HT-29 (cell line): ENCODE results near the gene RPP25. TPM values are rescaled to one million over a fixed set of nuclear protein-coding genes. Genes with fewer than 3 reads are reported as not detected.

Experiments
- DNase-seq: peaks from one replicate; pipeline ENCODE4 v3.0.0-alpha.2; 2015; ENCODE audit warnings: low spot score
- total RNA-seq: library from RNA; depleted of rRNA; stranded (reverse); fragments of >200 nt; shearing (Covaris generic); gene quantifications from 2 replicates; pipeline ENCODE4 v1.2.3, GENCODE V29; 2014; rRNA removed

Gene RPP25
- total RNA-seq, result 60.1 and 68.1 TPM in 2 replicates

DNA sequence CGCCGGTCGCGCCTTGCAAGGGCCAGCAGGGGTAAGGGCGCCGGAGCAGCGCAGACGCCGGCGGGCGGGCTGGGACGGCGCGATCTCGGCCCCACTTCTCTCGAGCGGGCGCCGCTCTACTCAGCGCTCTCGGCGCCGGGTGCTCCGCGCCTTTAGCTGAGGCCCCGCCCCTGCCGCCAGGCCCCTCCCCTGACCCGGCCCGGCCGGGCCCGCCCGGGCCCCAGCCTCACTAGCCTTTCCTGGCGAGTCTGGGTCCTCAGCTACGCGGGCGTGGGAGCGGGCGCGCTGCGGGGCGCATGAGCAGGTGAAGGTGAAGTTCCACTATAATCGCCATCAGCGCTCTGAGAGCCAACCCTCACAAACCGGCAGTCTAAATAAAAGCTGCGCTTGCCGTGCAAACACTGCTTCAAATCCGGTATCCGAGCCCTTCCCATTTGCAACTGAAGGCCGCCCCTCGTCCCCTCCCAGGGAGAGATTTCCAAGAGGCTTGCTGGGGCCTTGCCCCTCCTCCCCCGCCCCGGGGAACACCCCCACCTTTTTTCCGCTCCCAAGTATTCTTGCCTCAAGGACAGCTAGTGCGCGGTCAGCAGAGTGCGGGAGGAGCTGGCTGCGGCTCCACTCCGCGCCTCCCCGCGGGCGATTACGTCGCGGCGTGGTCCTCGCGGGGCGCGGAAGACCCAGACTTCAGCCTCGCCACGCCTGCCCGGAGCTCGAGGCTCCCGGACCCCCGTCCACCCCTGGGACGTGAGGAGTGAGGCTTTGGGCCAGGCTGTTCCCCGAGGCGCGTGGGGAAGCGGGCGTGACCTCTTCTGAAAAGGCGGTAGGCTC is at the start of gene RPP25:
TSS of gene RPP25 (minus strand) at position 125 of the 828 bp plus-strand sequence. CDS start 189 bp downstream, outside the sequence.
- DNase-seq, result peak; percentile 90

DNA sequence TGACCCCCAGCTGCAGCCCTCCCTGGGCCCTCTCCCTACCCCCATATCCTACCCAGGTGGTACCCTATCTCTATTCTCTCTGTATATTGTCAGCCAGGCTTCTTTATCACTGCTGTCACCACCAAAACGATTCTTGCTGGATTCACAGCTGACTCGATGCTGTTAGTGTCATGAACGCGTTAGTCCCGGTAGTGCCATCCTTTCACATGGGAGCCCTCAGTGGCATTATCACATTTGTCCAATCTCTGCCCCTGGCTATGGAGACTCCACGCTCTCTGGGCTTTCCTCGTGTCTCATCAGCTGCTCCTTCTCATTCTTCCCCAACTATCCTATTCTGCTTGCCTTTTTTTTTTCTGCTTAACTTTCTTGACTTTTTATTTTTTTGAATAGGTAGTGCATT is 45.8 kb upstream of the RPP25 start:
- no peak for DNase-seq

GRCh38 chr15:75001310-75001709 is 44.7 kb upstream of the RPP25 start:
- no peak for DNase-seq

DNA sequence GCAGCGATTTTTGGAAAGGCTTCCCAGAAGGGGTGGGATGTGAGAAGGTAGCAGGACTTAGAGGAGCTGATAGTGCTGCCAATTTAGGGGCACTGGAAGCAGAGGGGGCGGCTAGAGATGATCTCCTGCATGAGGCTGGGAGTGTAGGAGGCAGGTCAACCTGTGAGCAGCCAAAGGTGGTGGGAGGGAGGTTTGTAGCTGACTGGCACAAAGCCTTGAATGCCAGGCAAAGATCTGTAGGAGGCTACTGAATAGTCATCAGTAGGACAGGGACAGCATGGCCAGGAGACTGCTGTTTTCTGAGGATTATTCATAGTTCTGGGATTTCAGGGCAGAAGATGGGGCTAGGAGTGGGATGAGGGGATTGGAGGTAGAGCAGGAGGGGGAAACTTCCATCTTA is 41.0 kb upstream of the RPP25 start:
- DNase-seq, result no peak

GRCh38 chr15:74997141-74997540 is 40.6 kb upstream of the RPP25 start:
- DNase-seq, result no peak

DNA sequence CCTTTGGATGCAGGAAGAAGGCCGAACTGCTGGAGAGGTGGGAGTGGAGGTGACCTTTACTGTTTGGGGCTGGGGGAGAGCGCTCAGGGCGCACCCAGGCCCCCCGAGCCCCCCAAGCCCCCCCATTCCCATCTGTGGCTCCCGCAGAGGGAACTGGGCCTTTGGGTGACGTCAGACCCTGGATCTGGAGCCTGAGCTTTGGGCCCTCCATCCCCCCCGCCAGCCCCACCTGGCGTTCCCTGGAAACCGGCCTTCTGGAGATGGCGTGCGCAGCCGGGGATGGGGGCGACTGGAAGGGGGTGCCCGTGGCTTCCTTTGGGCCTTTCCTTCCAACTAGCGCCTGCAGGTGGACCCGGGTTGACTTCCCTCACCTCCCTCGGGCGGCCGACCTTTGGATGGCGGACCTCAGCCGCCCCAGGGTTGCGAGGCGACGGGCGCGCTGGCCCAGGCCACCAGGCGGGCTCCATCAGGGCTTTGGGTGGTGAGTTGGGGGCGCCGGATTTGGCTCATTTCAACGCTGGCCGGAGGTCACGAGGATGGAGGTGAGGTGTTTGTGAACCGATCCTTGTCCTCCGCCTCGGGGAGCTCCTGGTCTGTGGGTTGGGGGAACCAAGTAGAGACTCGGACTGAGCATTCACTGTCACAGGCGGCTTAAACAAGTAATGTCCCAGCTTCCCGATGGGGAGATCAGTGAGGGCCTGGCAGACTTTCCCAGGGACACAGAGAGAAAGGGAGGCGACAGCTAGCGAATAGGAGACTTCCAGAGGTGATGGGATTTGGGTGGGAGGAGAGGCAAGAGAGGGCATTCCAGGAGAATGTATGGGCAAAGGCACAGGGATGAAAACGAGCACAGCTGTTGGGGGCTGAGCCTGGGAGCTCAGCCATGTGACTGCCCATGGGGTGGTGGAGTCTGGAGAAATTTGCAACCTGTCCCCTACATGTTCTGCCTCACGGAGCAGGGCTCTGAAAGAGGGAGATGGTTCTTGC is 39.5 kb upstream of the RPP25 start:
- no peak for DNase-seq

DNA sequence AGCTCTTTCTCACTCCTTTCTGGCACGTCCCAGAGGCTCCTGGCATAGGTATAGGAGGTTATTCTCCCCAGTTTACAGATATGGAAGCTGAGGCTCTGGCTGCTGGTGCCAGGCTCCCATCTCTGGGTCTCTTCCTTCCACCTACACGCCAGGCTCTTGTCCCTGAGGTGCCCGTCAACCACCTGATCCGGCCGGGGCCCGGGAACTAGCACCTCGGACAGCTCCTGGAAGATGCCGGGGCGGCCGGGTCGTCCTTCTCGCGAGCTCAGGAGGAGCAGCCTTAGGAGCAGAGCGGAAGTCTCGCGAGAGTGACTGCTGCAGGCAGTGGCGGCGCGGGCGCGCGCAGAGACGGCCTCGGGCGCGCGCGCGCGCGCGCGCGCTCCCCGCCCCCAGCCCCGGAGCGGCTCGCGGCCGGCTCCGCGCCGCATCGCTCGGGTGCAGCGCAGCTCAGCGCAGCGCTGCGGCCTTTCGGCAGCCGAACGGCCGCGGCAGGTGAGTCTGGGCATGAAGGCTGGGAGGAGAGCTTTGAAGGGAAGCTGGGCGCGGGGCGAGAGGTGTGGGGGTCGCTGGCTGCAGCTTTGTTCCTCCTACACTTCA is 38.7 kb upstream of the RPP25 start, which contains the start of gene SCAMP5:
TSS of gene SCAMP5 (plus strand) at position 382 of the 597 bp plus-strand sequence. CDS start 16,277 bp downstream, outside the sequence.
- peak; percentile 96 for DNase-seq

GRCh38 chr15:74994685-74995084 is 38.1 kb upstream of the RPP25 start:
- no peak for DNase-seq

DNA sequence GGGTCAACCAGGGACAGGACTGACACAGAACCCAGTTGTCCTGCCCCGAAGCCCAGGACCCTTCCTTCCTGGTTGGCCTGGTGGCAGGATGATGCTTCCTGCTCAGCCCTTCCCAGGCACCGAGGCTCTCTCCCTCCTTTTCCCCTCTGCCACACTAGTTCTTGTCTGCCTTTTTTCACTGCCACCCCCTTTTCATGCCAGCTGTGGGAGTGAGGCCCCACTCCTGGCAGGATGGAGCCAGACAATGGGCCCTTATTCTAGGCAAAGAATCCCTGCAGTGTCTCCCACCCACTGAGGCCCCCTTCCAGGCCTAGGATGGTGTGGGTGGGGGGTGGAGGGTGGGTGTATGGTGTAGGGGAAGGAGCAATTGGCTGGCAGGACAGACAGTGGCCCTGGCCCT is 37.7 kb upstream of the RPP25 start:
- no peak for DNase-seq

GRCh38 chr15:74992619-74993018 is 36.0 kb upstream of the RPP25 start:
- DNase-seq, result no peak

- DNase-seq, result no peak
Measured at GRCh38 chr15:74989527-74989926, 33.0 kb upstream of the RPP25 start.

DNA sequence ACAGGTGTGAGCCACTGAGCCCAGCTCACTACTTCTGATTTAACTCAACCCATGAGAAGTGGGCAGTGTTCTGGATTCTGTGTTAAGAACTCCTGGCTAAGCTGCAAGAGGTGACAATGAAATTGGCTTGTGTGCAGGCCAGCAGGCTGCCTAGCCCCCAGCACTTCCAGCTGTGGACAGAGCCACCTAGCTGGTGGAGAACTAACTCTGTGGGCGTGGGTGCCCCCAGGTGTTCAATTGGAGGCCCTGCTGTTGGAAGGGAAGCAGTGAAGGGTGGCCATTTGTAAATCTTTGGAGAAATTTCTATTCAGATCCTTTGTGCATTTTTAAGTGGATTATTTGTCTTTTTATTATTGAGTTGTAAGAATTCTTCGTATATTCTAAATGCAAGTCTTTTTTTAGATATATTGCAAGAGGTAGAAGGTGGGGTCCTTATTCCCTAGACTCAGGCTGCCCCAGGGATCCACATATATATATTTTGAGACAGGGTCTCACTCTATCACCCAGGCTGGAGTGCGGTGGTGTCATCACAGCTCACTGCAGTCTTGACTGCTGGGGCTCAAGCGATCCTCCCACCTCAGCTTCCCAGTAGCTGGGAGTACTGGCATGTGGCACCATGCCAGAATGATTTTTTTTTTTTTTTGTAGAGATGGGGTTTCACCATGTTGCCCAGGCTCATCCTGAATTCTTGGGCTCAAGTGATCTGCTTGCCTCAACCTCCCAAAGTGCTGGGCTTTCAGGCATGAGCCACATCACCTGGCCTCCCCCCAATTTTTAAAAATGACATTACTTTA is 31.6 kb upstream of the RPP25 start:
- peak; percentile 79 for DNase-seq

DNA sequence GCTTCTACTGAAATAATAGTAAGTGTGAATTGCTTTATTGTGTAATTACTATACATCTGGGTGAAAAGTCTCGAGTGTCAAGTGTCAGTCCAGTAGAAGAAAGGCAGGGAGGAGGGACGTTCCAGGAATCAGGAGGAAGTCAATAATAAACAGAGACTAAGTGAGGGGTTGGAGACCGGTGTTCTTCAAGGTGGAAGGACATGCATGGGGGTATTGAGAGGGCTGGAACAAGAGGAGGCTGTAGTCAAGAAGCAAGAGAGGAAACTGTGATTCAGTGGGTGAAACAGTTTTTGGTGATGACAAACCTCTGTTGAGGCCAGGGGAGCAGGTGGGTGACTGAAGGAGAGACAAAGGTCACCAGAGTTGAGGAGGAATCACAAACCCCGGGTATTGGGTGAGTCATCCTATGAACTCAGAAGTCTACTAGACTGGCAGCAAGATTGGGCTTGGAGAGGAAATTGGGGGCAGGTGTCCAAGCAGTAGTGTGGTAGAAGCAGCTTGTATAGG is 27.2 kb upstream of the RPP25 start:
- no peak for DNase-seq

DNA sequence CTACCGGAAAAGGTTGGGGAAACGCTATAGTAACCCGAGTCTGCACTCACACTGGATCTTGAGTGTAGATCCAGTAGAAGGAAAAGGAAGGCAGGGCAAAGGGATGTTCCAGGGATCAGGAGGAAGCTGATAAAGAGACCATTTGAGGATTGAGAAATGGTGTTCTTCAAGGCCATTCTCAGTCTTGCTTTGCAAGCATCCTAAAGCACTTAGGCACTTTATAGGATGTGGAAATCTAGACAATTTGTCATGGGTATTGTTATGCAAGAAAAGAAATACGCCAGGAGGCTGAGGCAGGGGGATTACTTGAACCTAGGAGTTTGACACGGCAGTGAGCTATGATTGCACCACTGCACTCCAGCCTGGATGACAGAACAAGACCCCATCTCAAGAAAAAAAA is 25.6 kb upstream of the RPP25 start:
- DNase-seq, result no peak

- DNase-seq, result no peak
Measured at GRCh38 chr15:74978503-74978902, 21.9 kb upstream of the RPP25 start.

GRCh38 chr15:74978077-74978476 is 21.5 kb upstream of the RPP25 start:
- DNase-seq, result no peak

- DNase-seq, result no peak
Measured at GRCh38 chr15:74977599-74977998, 21.0 kb upstream of the RPP25 start.

GRCh38 chr15:74976159-74976558 is 19.6 kb upstream of the RPP25 start:
- no peak for DNase-seq

- no peak for DNase-seq
Measured at GRCh38 chr15:74967670-74968069, 11.1 kb upstream of the RPP25 start.

DNA sequence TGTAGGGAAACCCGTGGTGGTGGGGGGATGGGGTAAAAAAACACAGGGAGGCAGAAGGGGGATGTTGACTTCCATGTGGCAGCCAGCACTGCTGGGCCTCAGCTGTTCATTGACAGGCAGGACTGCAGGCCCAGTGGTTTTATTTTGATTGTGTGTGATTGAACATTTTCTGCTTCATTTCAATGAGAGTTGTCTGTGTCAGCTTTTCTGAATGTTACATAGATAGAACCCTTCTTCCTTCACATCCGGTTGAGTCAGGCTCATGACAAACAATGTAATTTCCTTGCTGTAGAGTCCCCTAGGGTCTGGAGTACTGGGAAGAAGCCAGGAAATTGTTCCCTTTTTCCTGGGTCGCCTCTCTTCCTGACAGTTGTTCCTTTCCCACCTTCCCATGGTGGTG is 8.2 kb upstream of the RPP25 start:
- DNase-seq, result no peak

GRCh38 chr15:74963213-74963612 is 6.6 kb upstream of the RPP25 start:
- DNase-seq, result no peak
